MG63 (cell line): ENCODE measurements around the gene SMAD5. TPM values are rescaled to one million over a fixed set of nuclear protein-coding genes. Genes with fewer than 3 reads are reported as not detected.

Source experiments
- DNase-seq: peaks from one replicate; pipeline ENCODE4 v3.0.0-alpha.2; 2020
- H3K27me3 ChIP-seq: fragments of 250-450 bp; sonication (Bioruptor Pico); 2 replicates; pipeline ENCODE4 v1.5.1; 2020; ENCODE audit warnings: mild to moderate bottlenecking, moderate library complexity
- H3K36me3 ChIP-seq: fragments of 250-450 bp; sonication (Bioruptor Pico); 2 replicates; pipeline ENCODE4 v1.5.1; 2020; ENCODE audit warnings: mild to moderate bottlenecking, moderate library complexity
- H3K4me3 ChIP-seq: fragments of 250-450 bp; sonication (Bioruptor Pico); 2 replicates; pipeline ENCODE4 v1.5.1; 2020; ENCODE audit warnings: mild to moderate bottlenecking, moderate library complexity
- H3K9me3 ChIP-seq: fragments of 250-450 bp; sonication (Bioruptor Pico); 2 replicates; pipeline ENCODE4 v1.5.1; 2020; ENCODE audit warnings: mild to moderate bottlenecking, moderate library complexity
- total RNA-seq: library from RNA; depleted of rRNA; stranded (reverse); fragments of >200 nt; shearing (Covaris generic); gene quantifications from 2 replicates; pipeline ENCODE4 v1.2.3, GENCODE V29; 2014; ENCODE audit warnings: low replicate concordance; rRNA removed

Gene SMAD5
- total RNA-seq: 46.4 and 78.3 TPM in 2 replicates

DNA sequence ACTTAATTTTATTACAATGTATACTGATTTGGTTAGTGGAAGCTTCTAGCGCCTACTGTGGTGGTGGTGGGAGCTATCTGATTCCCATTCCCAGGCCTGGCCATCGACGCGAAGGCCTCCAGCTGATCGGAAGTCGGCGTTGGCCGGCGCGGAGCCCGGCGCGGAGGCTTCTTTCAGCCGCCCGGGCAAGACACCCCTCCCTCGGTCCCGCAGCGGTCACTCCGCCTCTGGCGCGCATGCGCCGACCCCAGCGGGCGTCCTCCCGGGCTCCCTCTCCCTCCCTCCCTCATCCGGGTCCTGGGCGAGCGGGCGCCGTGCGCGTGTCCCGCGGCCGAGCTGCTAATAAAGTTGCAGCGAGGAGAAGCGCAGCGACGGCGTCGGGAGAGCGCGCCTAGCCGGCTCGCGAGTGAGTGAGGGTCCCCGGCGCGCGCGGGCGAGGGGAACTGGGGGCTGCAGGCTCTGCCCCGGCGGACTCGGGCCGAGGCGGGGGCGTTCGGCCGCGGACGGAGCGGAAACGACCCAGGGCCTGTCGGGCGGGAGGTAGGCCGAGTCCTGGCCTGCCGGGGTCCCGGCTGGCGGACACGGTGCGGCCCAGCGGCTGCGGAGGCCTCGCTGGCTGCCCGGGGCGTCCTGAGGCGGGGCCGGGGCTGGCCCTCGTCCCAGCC is at the start of gene SMAD5:
TSS of gene SMAD5 (plus strand) at position 289 of the 665 bp plus-strand sequence. CDS start 20,916 bp downstream, outside the sequence.
- Histone ChIP-seq H3K9me3 (no peaks in the 10 kb centered on the region), H3K27me3 (no peaks in the 10 kb centered on the region), H3K4me3 (peak within 1 kb of the TSS; percentile 91), H3K36me3 (peaks cover 9% of the 10 kb centered on the region)
- DNase-seq: peak; percentile 99

GRCh38 chr5:136084698-136085097 is 47.9 kb upstream of the SMAD5 start:
- Histone ChIP-seq H3K27me3 (no peaks in the 10 kb centered on the region), H3K4me3 (no peak overlapping the region), H3K36me3 (no peaks in the 10 kb centered on the region), H3K9me3 (no peaks in the 10 kb centered on the region)
- DNase-seq: peak; percentile 68

GRCh38 chr5:136086783-136087566 is 45.7 kb upstream of the SMAD5 start:
- DNase-seq: no peak
- Histone ChIP-seq H3K36me3 (no peaks in the 10 kb centered on the region), H3K9me3 (no peaks in the 10 kb centered on the region), H3K4me3 (no peak overlapping the region), H3K27me3 (no peaks in the 10 kb centered on the region)

DNA sequence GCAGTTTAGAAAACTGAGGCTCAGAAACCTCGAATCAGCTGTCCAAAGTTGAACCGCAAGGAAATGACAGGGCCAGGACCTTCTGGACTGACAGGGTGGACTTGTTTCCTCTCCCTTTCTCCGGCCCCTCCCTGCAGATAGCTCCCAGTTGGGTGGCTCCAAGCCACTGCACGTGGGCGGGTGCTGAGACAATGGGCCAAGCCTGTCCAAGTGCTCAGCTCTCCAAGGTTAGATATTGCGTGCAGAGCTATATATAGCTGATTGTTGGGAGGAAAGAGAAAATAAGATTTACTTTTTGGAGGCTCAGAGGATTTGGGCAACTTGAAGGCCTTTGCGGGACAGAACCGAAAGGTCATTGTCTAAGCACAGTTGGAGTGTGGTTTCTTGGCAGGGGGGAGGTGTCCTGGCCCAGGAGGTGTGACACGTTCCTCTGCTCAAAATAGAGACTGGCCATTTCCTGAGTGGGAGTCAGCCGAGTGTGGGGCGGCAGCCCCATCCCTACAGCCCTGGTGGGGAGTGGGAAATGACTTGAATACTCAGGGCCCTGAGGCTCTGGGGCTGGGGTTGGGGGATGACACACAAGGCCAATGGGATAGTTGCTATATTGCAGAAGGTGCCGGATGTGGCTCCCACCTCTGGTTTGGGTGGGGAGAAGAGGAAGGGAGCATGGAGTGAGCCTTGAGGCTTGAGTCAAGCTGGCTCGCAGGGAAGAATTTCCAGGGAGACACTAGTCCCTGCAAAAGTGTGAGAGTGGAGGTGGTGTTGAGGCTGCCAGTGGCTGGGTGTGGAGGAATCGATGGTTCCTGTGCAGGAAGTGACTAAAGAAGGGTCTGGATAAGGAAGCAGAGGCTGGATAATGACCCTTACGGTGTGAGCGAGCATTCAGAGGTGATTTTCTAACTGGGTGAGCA is 44.4 kb upstream of the SMAD5 start:
- H3K27me3 ChIP-seq: no peaks in the 10 kb centered on the region
- H3K36me3 ChIP-seq: no peaks in the 10 kb centered on the region
- peak; percentile 93 for DNase-seq
- H3K9me3 ChIP-seq: no peaks in the 10 kb centered on the region
- H3K4me3 ChIP-seq: no peak overlapping the region

DNA sequence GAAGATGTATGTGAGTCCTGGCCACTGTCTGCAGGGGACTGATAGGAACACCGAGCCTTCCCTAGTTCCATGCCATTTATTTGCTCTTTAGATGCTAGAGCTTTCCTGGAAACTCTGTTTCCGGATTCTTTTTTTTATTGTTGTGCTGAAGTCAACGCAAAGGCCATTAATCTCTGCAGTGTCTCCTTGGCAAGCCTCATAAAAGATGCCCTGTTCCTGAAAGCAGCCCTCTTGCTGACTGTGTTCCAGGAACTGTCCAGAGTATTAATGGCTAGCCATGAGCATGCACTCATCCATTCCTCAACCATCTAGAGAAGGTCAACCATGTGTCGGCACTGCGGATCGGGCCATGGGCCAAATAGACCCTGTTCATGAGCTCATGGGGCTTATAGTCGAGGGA is 42.9 kb upstream of the SMAD5 start:
- H3K27me3 ChIP-seq: no peaks in the 10 kb centered on the region
- no peak overlapping the region for H3K4me3 ChIP-seq
- no peaks in the 10 kb centered on the region for H3K36me3 ChIP-seq
- DNase-seq: no peak
- H3K9me3 ChIP-seq: no peaks in the 10 kb centered on the region

DNA sequence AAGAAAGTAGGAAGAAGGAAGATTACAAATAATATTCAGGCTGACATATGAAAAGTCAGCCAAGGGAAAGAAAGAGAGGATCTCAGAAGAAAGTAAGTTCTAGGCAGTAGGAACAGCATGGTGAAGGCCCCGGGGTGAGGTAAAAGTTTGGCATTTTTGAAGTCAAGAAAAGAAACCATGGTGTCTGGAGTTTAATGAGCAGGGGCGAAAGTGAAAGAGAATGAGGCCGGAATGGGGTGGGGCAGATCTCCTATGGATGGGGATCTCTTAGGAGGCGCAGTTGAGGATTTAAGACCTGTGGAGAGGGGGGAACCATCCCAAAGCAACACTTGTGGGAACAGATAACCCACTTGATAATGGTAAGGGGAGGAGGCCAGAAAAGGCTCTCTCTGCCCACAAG is 42.3 kb upstream of the SMAD5 start:
- Histone ChIP-seq H3K9me3 (no peaks in the 10 kb centered on the region), H3K36me3 (no peaks in the 10 kb centered on the region), H3K4me3 (no peak overlapping the region), H3K27me3 (no peaks in the 10 kb centered on the region)
- DNase-seq: no peak

DNA sequence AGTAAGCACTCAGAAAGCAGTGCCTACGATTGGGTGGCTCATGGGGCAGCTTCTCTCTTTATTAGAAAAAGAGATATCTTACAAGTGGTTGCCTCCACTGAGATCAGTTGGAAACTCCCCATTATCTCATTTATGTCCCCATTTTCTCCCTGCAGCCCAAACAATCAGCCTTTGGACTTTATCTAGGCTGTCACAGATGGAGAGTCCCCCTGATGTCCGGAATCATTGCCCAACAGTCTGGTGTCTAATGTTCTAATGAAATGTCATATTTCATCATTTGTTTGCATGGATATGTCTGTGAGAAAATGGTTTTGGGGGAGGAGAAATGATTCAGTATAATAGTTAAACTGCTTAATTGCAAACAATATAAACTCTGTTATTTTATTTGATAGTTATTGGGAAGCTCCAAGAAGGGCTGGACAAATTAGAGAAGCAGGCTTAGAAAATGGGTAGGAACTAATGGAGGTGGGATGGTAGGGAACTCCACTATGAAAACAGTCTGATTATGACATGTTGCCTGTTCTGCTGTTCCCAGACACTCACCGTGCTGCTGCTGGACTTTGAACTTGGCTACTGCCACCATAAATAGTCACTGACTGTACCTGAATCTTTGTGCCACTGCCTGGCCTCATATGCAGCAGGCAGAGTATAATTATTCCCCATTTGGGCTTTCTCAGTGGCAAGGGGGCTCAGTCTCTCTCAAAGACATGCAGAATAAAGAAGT is 38.3 kb upstream of the SMAD5 start:
- no peak for DNase-seq
- no peaks in the 10 kb centered on the region for H3K36me3 ChIP-seq

DNA sequence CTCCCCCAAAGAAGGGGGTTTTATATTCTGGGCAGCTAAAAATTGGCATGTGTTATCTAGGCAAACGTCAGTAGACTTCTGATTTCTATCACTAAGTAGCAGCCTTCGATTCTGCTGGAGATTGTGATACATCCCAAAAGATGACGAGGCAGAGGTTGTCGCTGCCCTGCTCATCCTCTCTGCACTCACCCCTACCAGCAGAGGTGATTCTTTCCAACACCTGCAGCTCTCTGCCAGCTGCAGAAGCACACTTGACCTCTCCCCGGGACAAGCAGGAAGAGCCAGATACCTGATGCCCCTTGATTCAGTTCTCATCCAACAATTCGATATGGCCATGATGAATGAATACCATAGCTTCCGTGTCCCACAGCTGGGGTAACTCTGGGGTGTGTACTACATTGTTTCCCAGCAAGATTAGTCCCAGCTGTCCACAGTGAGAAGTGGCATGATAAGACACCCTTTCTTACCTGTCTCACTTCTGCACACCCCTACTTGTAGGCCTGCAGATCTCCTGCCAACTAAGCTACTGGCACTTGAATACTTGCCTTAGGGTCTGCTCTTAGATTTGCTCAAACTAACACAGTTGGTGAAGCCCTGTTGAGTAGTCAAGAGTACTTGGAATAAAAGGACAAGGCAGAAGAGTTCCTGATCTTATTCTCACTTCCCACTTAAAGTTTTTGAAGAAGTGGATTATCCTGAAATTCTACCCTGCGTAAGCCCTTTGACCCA is 37.6 kb upstream of the SMAD5 start:
- no peak for DNase-seq
- Histone ChIP-seq H3K27me3 (peaks cover 3% of the 10 kb centered on the region; the same call in 1 of the 2 replicates), H3K36me3 (no peaks in the 10 kb centered on the region)

More for the DNA sequence above, 38.3 kb upstream of the SMAD5 start:
- Histone ChIP-seq H3K4me3 (no peak overlapping the region), H3K9me3 (no peaks in the 10 kb centered on the region), H3K27me3 (peaks cover 3% of the 10 kb centered on the region; the same call in 1 of the 2 replicates)

GRCh38 chr5:136098176-136098575 is 34.5 kb upstream of the SMAD5 start:
- Histone ChIP-seq H3K27me3 (peaks cover 3% of the 10 kb centered on the region; the same call in 1 of the 2 replicates), H3K4me3 (no peak overlapping the region), H3K36me3 (no peaks in the 10 kb centered on the region), H3K9me3 (no peaks in the 10 kb centered on the region)
- no peak for DNase-seq

More for the DNA sequence above, 37.6 kb upstream of the SMAD5 start:
- Histone ChIP-seq H3K4me3 (no peak overlapping the region), H3K9me3 (no peaks in the 10 kb centered on the region)

- no peaks in the 10 kb centered on the region for H3K9me3 ChIP-seq
- no peak for DNase-seq
- no peaks in the 10 kb centered on the region for H3K36me3 ChIP-seq
- no peak overlapping the region for H3K4me3 ChIP-seq
- H3K27me3 ChIP-seq: peaks cover 3% of the 10 kb centered on the region; the same call in 1 of the 2 replicates
These were observed 32.8 kb upstream of the SMAD5 start for GRCh38 chr5:136099870-136100269.

DNA sequence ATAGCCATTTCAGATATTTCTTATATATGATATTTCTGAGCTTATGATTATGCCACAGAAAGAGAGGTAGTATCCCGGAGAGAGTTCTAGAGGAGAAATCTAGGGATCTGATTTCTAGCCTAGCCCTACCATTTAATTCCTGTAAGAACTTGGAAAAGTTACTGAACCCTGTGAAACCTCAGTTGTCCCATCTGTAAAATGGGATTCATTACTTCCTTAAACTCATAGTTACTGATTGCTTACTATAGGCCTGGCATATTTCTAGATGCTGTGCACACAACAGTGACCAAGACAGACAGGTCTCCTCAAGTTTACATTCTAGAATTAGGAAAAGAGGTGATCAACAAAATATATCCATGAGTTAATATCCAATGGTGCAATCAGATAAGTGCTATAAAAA is 30.8 kb upstream of the SMAD5 start:
- H3K36me3 ChIP-seq: no peaks in the 10 kb centered on the region
- no peak for DNase-seq
- H3K9me3 ChIP-seq: no peaks in the 10 kb centered on the region
- no peak overlapping the region for H3K4me3 ChIP-seq
- peaks cover 3% of the 10 kb centered on the region; the same call in 1 of the 2 replicates for H3K27me3 ChIP-seq

GRCh38 chr5:136103118-136103517 is 29.5 kb upstream of the SMAD5 start:
- Histone ChIP-seq H3K4me3 (no peak overlapping the region), H3K36me3 (no peaks in the 10 kb centered on the region), H3K9me3 (no peaks in the 10 kb centered on the region), H3K27me3 (peaks cover 3% of the 10 kb centered on the region; the same call in 1 of the 2 replicates)
- DNase-seq: no peak

DNA sequence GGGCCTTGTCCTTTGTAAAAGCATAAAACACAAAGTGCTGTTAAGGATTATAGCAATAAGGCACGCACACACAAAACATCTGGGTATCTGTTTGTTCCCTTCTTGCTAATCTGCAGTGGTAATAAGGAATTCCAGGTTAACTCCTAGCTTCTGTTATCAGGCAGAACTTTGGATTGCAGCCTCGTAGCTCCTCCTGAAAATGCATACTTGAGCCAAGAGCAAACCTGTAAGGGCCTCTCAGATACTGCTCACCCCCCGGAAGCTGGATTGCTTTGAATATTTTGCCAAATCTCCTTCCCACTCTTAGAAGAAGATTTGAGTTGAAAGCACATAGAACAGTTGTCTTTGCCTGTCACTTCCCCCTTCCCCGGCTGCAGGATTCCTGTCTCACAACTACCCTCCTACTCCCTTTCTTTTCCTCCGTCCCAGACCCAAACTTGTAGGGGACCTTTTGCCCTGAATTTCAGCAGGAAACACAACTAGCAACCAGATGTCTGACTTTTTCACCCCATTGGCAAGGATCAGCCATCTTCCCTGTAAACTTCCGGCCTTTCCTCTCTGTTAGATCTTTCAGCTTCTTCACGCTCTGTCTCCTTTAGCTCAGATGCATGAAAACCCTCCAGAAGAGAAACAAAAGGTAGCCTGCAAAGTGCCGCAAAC is 28.2 kb upstream of the SMAD5 start:
- DNase-seq: no peak
- Histone ChIP-seq H3K9me3 (no peaks in the 10 kb centered on the region), H3K27me3 (0 out of 2 replicates have a peak, but pooled peaks cover 3% of the 10 kb centered on the region), H3K4me3 (no peak overlapping the region), H3K36me3 (no peaks in the 10 kb centered on the region)

- no peak for DNase-seq
- Histone ChIP-seq H3K4me3 (no peak overlapping the region), H3K27me3 (0 out of 2 replicates have a peak, but pooled peaks cover 3% of the 10 kb centered on the region), H3K9me3 (no peaks in the 10 kb centered on the region), H3K36me3 (no peaks in the 10 kb centered on the region)
These were observed 26.2 kb upstream of the SMAD5 start for GRCh38 chr5:136106351-136107031.
